Astrocyte (in vitro differentiated cells and primary cell): Measurements from ENCODE around the gene MBP.

ENCODE experiments used
- CTCF ChIP-seq: IDR thresholded peaks from 2 replicates; pipeline ENCODE4 v1.5.1; 2011; ENCODE audit warnings: low read depth, mild to moderate bottlenecking, inconsistent platforms, low read length, moderate library complexity; ENCODE audit not compliant: insufficient read depth
- EZH2 ChIP-seq: IDR thresholded peaks from 2 replicates; pipeline ENCODE4 v1.6.1; 2012; ENCODE audit warnings: mild to moderate bottlenecking, low read length, inconsistent platforms; ENCODE audit not compliant: insufficient read depth

- TF ChIP-seq CTCF, result no peak
- no peak for TF ChIP-seq EZH2
Observed at GRCh38 chr18:77131100-77131651, 1.4 kb downstream of the MBP start.
